GM19372 (cell line): Measurements from ENCODE around the gene RSBN1.
"Not testable (repeated sequence)": the region's sequence is repeated elsewhere in the genome, so short reads cannot be mapped to it uniquely, and the experiment has no call there.

Experiments
- ATAC-seq: cut with Tn5 transposase; IDR thresholded peaks from one replicate; pipeline ENCODE4 v1.9.1; 2021; ENCODE audit warnings: mild to moderate bottlenecking, low read depth, moderate library complexity; ENCODE audit not compliant: unreplicated experiment

The RSBN1 gene

DNA sequence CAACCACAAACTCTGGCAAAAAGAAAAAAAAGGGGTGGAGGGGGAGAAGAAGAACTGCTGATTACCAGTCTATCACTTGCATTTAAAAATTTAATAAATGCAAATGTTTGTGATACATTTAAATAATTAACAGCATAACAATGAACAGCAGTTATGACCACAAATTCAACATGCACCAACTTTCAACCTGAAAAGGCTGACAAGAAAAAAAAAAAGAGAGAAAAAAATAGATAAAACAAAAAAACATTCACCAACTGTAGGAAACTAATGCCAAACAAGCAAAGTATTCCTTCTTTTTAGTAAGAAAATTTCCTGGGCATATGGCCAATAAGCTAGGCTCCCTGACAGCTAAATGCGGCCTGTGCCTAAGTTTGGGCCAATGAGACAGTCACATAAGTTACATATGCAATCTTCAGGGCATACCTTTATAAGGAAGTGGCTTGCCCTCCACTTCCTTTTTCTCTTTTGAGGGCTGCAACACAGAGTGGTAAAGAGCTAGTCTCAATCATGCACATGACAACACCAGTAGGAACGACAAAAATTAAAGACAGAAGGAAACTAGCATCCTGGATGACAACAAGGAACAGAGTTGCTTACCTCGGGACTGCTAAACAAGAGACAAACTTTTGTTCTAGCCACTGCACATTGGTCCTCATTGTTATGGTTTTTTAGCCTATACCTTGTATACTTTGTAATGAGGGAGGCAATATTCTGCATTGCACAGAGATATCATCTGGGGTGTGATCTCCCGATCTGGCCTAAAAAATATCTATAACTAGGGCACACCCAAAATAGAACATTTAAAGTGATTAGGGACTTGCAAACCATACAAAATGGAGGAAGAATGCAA lies 28.8 kb downstream of the RSBN1 start:
- peak; percentile 80 for ATAC-seq

DNA sequence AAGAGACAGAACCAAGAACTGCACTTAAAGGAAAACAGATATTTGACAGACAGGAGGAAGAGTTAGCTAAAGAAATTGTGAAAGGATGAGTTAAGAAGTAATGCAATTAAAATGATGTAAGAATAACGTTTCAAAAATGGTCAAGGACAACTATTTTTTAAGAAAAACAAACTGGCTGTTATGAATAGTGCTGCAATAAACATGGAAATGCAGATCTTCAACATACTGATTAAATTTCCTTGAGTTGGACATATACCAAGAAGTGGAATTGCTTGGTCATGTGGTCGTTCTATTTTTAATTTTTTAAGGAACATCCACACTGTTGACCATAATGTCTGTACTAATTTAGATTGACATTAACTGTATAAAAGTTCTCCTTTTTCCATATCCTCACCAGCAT lies 29.9 kb downstream of the RSBN1 start:
- ATAC-seq, result no peak

- no peak for ATAC-seq
Measured at GRCh38 chr1:113780374-113781146, 31.7 kb downstream of the RSBN1 start.

- no peak for ATAC-seq
Measured at GRCh38 chr1:113779542-113779941, 32.7 kb downstream of the RSBN1 start.

DNA sequence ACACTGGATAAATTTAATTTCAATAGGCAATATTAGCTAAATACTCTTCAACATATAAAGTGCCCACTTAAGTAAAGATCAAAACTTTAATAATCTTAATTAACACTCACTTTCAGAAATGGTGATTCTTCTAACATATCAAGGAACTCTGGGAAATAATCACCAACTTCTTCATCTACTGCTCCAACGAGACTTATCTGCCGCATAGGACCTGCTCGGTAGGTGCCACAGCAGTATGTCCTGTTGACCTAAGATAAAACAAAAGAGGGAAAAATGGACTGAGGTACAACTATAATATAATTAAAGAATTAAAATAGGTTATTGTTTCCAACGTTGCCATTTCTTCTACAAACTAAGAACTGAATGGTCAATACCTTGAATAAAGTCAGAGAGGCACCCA lies 34.7 kb downstream of the RSBN1 start:
- ATAC-seq, result no peak

DNA sequence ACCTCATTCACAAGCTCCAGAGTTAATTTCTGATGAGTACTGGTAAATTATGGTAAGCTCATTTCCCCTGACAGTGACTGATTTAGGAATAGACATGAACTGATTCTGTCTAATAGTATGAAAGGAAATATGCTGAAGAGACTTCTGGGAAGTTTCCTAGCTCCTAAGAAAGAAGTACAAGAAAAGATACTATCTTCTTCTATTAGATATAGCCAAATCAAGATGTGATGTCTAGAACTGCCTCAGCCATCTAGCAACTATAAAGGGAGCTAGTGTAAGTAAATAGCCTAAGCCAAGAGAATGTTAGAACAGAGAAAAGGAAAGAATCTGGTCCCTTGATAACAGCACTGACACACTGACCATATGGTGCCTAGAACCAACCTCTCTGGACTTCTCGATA lies 42.2 kb downstream of the RSBN1 start:
- ATAC-seq, result no peak

DNA sequence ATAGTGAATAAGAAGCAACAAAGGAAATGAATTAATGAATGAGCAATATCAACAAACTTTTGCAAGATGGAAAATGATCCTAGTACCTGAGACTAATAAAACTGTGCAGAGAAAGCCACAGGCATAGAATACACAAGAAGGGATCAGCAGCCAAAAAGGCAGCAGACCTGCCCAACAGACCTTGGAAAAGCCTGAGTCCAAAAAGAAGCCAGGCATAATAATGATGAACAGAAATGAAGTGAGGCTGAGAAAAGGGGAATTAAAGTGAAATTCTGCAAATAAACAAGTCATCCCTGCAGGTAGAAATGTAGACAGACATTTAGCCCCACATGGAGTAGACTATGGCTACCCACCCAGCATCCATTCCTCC lies 42.7 kb downstream of the RSBN1 start:
- no peak for ATAC-seq

GRCh38 chr1:113768916-113769600 lies 43.2 kb downstream of the RSBN1 start:
- ATAC-seq, result no peak

DNA sequence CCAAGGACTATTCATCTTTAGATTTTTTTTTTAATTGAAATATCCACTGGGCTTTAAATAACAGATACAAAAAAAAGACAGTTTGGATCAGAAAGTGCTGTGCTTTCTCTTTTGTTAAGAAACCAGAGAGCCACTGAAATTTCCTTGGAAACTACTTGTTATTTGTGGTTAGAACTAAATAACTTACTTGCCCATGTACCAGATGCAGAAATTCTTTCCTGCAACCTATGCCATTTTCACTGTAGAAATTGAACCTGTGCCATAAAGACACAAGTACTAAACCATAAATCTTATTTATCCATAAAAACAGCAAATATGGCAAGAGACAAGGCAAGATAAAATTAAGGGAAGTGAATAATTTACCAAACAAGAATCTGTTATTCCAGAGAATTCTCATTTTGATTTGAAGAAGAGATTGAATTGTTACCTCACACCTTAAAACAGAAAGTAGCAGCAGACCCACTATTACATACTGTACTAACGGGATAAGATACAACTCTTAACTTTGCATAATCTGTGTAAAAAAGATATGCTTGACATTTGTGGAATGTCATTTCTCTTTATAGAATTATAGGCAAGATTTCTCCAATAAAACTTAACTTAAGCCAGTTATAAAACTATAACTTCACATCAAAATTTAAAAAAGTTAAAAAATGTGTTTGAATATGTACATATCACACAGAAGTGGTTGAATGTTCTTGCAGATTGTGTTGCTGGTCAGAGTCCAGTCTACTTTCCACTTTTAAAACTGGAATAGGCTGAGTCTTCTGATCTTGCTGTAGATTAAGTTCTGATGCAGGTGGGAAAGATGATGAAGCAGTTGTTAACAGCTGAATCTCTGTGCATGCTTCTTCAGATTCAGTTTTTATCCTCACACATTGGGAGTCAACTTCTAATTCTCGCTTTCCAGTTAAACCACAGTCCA lies 46.7 kb downstream of the RSBN1 start:
- ATAC-seq, result no peak

GRCh38 chr1:113763661-113764060 lies 48.6 kb downstream of the RSBN1 start:
- ATAC-seq, result no peak

- no peak for ATAC-seq
Measured at GRCh38 chr1:113761937-113762336, 50.3 kb downstream of the RSBN1 start.

GRCh38 chr1:113760102-113761080 lies 51.9 kb downstream of the RSBN1 start:
- ATAC-seq, result no peak

GRCh38 chr1:113759333-113760101 lies 52.8 kb downstream of the RSBN1 start, which contains the start of gene PHTF1:
PHTF1 (minus strand) TSS chr1:113759486; CDS start chr1:113758703, 783 bp downstream.
- peak; percentile 85 for ATAC-seq

GRCh38 chr1:113758631-113759332 lies 53.5 kb downstream of the RSBN1 start:
- ATAC-seq, result peak; percentile 68

- no peak for ATAC-seq
Measured at GRCh38 chr1:113756461-113756860, 55.8 kb downstream of the RSBN1 start.

DNA sequence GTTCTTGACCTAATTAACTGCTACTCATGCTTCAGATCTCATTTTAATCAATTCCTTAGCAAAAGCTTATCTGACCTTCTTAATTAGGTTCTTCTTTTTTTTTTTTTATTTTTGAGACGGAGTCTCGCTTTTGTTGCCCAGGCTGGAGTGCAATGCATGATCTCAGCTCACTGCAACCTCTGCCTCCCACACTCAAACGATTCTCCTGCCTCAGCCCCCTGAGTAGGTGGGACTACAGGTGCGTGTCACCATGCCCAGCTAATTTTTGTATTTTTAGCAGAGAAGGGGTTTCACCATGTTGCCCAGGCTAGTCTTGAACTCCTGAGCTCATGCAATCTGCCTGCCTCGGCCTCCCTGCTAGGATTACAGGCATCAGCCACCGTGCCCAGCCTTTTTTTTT lies 58.9 kb downstream of the RSBN1 start:
- ATAC-seq, result not testable (repeated sequence)

- ATAC-seq, result no peak
Measured at GRCh38 chr1:113751516-113751915, 60.8 kb downstream of the RSBN1 start.

DNA sequence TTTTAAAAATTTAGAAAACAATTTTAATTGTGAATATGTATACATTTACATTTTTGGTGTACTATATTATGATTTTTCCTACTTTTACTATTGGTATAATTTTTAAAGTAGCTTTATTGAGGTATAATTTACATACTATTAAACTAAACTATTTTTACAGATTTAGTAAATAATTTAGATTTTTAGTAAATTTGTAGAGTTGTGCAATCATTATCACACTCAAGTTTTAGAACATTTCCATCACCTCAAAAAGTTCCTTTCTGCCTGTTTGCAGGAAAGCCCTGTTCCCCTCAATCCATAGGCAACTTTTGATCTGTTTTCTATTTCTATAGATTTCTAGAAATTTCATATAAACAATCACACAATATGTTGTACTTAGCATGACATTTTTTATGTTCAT lies 61.2 kb downstream of the RSBN1 start:
- no peak for ATAC-seq
